Jurkat, Clone E6-1 (cell line): ENCODE measurements around the gene REX1BD. TPM values are rescaled to one million over a fixed set of nuclear protein-coding genes. Genes with fewer than 3 reads are reported as not detected.
"Not testable (repeated sequence)": the region's sequence is repeated elsewhere in the genome, so short reads cannot be mapped to it uniquely, and the experiment has no call there.

Experiments used
- DNase-seq: peaks from one replicate; pipeline ENCODE4 v3.0.0-alpha.2; 2011; ENCODE audit warnings: low read depth, low spot score
- H3K4me3 ChIP-seq: 2 replicates; pipeline ENCODE4 v1.5.1; 2011; ENCODE audit warnings: mild to moderate bottlenecking, low read length, control low read depth, moderate library complexity
- polyA plus RNA-seq: library from polyadenylated mRNA; unstranded; fragments of >200 nt; gene quantifications from one replicate; pipeline ENCODE4 v1.2.1, GENCODE V29; 2012; ENCODE audit warnings: missing spikeins; ENCODE audit not compliant: insufficient read length, insufficient read depth

Gene REX1BD
- polyA plus RNA-seq, result 37.4 TPM

DNA sequence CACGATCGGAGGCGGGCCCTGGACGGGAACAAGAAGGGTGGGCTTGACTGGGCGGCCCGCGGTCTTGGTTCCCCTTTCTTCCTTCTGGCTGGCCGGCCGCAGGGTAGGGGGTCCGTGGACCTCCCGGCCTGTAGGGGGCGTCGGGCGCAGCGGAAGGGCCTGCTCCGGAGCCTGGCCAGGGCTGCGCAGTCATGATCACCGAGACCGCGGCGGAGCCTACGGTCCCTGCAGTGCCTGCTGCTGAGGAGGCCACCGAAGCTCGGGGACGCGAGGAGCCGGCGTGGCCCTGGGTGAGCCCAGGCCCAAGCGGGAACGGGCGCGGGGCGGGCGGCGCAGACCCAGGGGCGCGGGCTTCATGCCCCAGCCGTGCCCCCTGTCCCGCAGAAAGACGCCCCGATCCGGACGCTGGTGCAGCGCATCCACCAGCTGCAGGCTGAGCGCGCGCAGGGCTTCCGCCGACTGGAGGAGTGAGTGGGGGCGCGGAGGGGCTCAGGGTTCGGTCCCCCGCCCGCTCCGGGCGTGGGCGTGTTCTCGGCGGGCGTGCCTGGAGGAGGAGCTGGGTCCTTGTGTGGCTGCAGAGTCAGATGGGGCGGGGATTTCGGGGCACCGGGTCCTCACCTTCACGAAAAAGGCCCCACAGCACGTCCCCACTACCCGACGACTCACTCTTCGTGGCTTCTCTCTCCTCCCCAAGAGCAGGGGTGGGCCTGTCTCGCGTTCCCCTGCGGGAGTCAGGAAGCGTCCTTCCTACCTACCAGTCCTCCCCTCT, at the start of gene REX1BD:
Gene REX1BD (plus strand): TSS at position 188 of the 769 bp plus-strand sequence. CDS start 4 bp downstream, at position 192.
- DNase-seq, result peak; percentile 88
- peak within 1 kb of the TSS; percentile 72 for H3K4me3 ChIP-seq

DNA sequence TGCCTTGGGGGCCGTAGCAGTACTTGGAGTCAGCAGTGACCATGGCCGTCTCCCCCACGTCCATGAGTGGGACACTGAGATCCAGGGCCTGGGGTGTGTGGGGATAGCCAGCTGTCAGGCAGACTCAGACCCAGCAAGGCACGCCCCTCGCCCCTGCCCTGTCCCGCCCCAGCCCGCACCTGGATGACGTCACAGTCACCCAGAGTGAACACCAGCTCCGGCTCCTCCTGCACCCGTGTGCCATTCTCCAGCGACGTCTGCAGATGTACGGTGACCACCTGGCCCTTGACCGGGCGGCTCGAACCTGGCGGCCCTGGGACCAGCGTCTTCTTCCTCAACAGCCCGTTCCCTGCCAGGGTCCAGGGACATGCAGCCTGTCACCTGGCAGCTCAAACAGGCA, 49.2 kb upstream of the REX1BD start:
- no peak overlapping the region for H3K4me3 ChIP-seq

DNA sequence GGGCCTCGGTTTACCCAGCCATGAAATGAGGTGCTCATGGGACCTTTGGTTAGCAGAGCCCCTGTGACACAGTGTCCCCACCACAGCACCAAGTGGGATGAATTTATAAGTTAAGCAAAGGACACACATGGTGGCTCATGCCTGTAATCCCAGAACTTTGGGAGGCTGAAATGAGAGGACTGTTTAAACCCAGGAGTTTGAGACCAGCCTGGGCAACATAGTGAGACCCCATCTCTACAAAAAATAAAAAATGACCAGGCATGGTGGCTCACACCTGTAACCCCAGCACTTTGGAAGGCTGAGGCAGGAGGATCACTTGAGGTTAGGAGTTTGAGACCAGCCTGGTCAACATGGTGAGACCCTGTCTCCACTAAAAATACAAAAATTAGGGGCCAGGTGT, 48.4 kb upstream of the REX1BD start:
- DNase-seq, H3K4me3 ChIP-seq: not testable (repeated sequence)

More for the DNA sequence above, 49.2 kb upstream of the REX1BD start:
- no peak for DNase-seq

- no peak overlapping the region for H3K4me3 ChIP-seq
- DNase-seq, result no peak
Observed at GRCh38 chr19:18541258-18541991, 47.2 kb upstream of the REX1BD start.

- H3K4me3 ChIP-seq, result peak overlapping the region; percentile 68
Observed at GRCh38 chr19:18541992-18542940, 46.3 kb upstream of the REX1BD start.

DNA sequence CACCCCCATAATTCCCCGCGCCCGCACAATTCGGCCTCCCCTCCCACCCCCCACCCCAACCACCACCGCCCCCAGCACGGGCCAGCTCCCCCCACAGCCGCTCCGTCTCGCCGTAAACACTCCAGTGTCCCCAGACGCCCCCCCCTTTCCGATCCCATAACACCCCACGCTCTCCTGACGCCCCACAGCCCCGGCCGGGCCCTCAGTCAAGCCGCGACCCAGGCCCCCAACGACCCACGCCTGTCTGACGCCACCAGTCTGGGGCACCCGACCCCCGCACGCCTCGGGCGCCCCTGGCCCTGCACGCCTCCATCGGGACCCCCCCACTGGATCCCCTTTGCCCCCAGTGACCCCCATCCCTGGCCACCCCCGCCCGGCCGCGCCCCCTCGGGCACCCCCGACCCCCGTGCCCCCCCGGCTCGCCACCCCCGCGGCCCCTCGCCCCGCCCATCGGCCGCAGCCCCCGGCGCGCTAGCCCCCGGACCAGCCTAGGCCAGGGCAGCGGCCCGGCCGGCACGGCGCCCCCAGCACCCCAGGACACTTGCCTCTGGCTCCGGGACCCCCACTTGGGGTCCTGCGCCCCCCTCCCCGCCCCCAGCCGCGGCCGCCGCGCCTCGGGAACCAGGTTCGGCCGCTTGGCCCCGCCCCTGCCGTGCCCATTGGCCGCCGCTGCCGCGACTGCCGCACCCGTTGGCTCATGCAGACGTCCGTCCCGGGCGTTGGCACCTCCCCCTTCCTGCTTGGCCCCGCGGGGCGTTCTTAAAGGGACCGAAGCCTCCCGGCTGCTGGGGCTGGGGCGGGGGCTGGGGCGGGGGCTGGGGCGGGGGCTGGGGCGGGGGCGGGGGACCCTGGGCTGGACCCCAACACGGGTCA, 45.4 kb upstream of the REX1BD start, which contains the start of gene FKBP8:
Gene FKBP8 (minus strand): TSS at position 633 of the 873 bp plus-strand sequence. CDS start 1,603 bp downstream, outside the sequence.
- H3K4me3 ChIP-seq, result peak within 1 kb of the TSS; percentile 70
- DNase-seq, result peak; percentile 83

More at GRCh38 chr19:18541992-18542940, 46.3 kb upstream of the REX1BD start:
- no peak for DNase-seq

GRCh38 chr19:18543814-18544475, 44.7 kb upstream of the REX1BD start:
- DNase-seq, result peak; percentile 92

GRCh38 chr19:18551631-18552030, 37.0 kb upstream of the REX1BD start:
- DNase-seq, result no peak
- no peak overlapping the region for H3K4me3 ChIP-seq

More at GRCh38 chr19:18543814-18544475, 44.7 kb upstream of the REX1BD start:
- H3K4me3 ChIP-seq, result peak overlapping the region; percentile 70

GRCh38 chr19:18557411-18558201, 31.0 kb upstream of the REX1BD start, which contains the start of gene KXD1:
TSS of gene KXD1 (plus strand) at chr19:18557870. CDS start at chr19:18562057, 4,187 bp downstream.
- DNase-seq, result peak; percentile 100
- H3K4me3 ChIP-seq, result peak within 1 kb of the TSS; percentile 100

DNA sequence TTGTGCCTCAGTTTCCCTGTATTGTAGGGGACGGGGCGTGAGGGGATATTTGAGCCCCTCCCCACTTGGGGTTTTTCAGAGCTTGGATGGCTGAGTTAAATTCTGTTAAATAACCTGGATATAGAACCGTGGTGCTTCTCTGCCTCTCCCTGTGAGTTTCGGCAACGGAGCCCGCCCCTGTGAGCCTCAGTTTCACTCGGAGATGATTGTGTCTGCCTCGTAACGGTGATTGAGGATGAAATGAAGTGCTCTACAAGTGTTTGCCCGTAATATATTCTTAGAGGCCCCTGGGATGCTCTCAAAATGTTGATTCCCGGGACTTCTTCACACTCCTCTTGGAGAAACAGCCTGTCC, 30.4 kb upstream of the REX1BD start:
- DNase-seq, result no peak
- peak overlapping the region; percentile 100 for H3K4me3 ChIP-seq

GRCh38 chr19:18558604-18559003, 30.0 kb upstream of the REX1BD start:
- DNase-seq, result no peak
- peak overlapping the region; percentile 100 for H3K4me3 ChIP-seq

- H3K4me3 ChIP-seq, result no peak overlapping the region
Observed at GRCh38 chr19:18559685-18560084, 28.9 kb upstream of the REX1BD start.

GRCh38 chr19:18562086-18562485, 26.5 kb upstream of the REX1BD start:
- H3K4me3 ChIP-seq, result no peak overlapping the region
- DNase-seq, result no peak

More at GRCh38 chr19:18559685-18560084, 28.9 kb upstream of the REX1BD start:
- DNase-seq, result no peak

- no peak overlapping the region for H3K4me3 ChIP-seq
- no peak for DNase-seq
Observed at GRCh38 chr19:18566953-18567352, 21.6 kb upstream of the REX1BD start.

DNA sequence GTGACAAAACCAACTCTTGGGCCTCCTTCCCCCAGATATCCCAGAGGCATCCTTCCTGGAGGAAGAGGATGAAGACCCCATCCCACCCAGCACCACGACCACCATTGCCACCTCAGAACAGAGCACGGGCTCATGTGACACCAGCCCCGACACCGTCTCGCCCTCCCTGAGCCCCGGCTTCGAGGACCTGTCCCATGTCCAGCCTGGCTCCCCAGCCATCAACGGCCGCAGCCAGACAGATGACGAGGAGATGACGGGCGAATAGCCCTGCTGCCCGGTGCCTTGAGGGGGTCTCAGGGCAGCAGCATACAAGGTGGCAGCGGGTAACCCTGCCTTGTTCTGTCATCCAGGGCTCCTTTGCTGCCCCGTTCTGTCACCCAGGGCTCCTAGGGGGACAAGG, 20.2 kb upstream of the REX1BD start:
- H3K4me3 ChIP-seq, result no peak overlapping the region
- no peak for DNase-seq

GRCh38 chr19:18571564-18572344, 16.8 kb upstream of the REX1BD start, which contains the start of gene UBA52:
TSS of gene UBA52 (plus strand) at chr19:18571857. CDS start at chr19:18573301, 1,444 bp downstream.
- H3K4me3 ChIP-seq, result peak within 1 kb of the TSS; percentile 99
- peak; percentile 94 for DNase-seq
